Endothelial cell of umbilical vein (primary cell): ENCODE data around the gene DPP6.

ENCODE experiments used
- EZH2 ChIP-seq: IDR thresholded peaks from 2 replicates; pipeline ENCODE4 v1.6.1; 2012; ENCODE audit warnings: borderline replicate concordance, low read depth, mild to moderate bottlenecking, moderate library complexity, low read length, inconsistent platforms; ENCODE audit not compliant: severe bottlenecking
- POLR2AphosphoS5 ChIP-seq: IDR thresholded peaks from 2 replicates; pipeline ENCODE4 v1.6.1; 2012; ENCODE audit warnings: low read depth, mild to moderate bottlenecking, control low read depth, low read length, moderate library complexity; ENCODE audit not compliant: insufficient read depth
- TF ChIP-seq, protein P1 (sequence below), 2 donors: IDR thresholded peaks; 1 replicate in 1 of 2; 2 replicates in 1 of 2; pipeline ENCODE4 v1.5.1; 2011; ENCODE audit warnings: low read length in 2 of 2, mild to moderate bottlenecking in 2 of 2, moderate library complexity in 2 of 2, control low read depth in 1 of 2, inconsistent platforms in 1 of 2, low read depth in 1 of 2; ENCODE audit not compliant: insufficient read depth in 1 of 2; ENCODE audit errors: extremely low read depth in 1 of 2

DNA sequence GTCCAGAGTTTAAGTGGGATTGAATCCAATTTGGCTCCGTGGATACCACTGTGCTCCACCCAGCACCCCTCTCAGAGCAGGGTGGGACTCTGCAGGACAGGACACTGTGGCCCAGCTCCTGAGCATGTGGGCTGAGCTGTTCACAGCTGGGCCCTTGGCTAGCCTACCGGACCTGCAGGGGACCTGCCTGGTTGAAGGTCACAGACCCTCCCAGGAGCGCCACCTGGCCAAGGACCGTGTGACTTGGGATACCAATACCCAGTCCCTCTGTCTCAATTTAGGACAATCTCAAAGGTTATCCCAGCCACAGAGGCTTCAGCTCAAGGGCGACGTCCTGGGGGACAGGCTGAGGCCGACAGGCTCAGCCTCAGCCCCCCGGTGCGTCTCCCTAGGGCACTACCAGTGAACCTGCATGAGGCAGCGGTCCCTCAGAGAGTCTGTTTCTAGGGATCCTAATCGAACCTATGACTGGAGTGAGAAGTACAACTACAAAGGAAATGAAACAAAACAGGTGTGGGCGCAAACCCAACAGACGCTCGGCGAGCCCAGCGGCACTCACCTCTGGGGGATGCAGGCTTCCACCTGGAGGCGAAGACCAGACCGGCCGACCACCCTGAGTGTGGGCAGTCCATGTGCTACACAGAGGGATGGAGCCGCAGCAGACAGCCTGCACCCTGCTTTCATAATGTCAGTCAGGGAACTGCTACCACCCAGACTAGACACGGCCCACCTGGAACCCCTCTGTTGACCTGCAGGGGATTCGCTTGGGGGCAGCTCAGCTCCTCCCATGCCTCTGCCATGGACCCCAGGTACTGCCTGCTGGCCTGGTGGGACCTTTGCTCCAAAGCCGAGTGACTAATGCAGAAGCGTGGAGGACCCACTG, 847.0 kb downstream of the DPP6 start:
- TF ChIP-seq, protein P1, sequence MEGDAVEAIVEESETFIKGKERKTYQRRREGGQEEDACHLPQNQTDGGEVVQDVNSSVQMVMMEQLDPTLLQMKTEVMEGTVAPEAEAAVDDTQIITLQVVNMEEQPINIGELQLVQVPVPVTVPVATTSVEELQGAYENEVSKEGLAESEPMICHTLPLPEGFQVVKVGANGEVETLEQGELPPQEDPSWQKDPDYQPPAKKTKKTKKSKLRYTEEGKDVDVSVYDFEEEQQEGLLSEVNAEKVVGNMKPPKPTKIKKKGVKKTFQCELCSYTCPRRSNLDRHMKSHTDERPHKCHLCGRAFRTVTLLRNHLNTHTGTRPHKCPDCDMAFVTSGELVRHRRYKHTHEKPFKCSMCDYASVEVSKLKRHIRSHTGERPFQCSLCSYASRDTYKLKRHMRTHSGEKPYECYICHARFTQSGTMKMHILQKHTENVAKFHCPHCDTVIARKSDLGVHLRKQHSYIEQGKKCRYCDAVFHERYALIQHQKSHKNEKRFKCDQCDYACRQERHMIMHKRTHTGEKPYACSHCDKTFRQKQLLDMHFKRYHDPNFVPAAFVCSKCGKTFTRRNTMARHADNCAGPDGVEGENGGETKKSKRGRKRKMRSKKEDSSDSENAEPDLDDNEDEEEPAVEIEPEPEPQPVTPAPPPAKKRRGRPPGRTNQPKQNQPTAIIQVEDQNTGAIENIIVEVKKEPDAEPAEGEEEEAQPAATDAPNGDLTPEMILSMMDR (IDR thresholded peaks at IDR 0.05; ENCODE audit: extremely low read depth in 1 of 2, insufficient read depth in 1 of 2, low read depth in 1 of 2, low read length in 2 of 2) = no peak
- TF ChIP-seq POLR2AphosphoS5 = no peak
- TF ChIP-seq EZH2 = no peak
